SU-DHL-6 (cell line): ENCODE measurements around the gene EHD4.

ENCODE experiments used
- H2AFZ ChIP-seq: fragments of 200-600 bp; sonication (generic); 2 replicates; pipeline ENCODE4 v1.6.1; 2014; ENCODE audit warnings: low read depth, mild to moderate bottlenecking, moderate library complexity, mixed read lengths, antibody characterized with exemption, low read length; ENCODE audit not compliant: severe bottlenecking
- H3F3A ChIP-seq: fragments of 200-600 bp; shearing (Covaris generic); 2 replicates; pipeline ENCODE4 v1.6.0; 2016; ENCODE audit warnings: antibody characterized with exemption, mild to moderate bottlenecking; ENCODE audit not compliant: insufficient read depth
- H3K27ac ChIP-seq: fragments of 200-600 bp; sonication (generic); 2 replicates; pipeline ENCODE4 v1.5.1; 2016; ENCODE audit warnings: low read depth, mild to moderate bottlenecking, low read length, moderate library complexity, mixed read lengths
- H3K27me3 ChIP-seq: fragments of 200-600 bp; sonication (generic), shearing (Covaris generic); 2 replicates; pipeline ENCODE4 v1.6.0; 2014; ENCODE audit warnings: mild to moderate bottlenecking, low read length
- H3K36me3 ChIP-seq: fragments of 200-600 bp; sonication (generic); 2 replicates; pipeline ENCODE4 v1.6.1; 2014; ENCODE audit warnings: mild to moderate bottlenecking, low read length, mixed read lengths
- H3K4me2 ChIP-seq: fragments of 300-600, 200-600 bp; shearing (Covaris generic), sonication (generic); 2 replicates; pipeline ENCODE4 v1.6.0; 2014; ENCODE audit warnings: low read length, low read depth, mild to moderate bottlenecking; ENCODE audit not compliant: poor library complexity, severe bottlenecking
- H3K4me3 ChIP-seq: fragments of 200-600 bp; sonication (generic); 2 replicates; pipeline ENCODE4 v1.5.1; 2014; ENCODE audit warnings: antibody characterized with exemption, low read length, mild to moderate bottlenecking, mixed read lengths; ENCODE audit not compliant: insufficient read depth, poor library complexity, severe bottlenecking
- H3K79me2 ChIP-seq: fragments of 200-600 bp; sonication (generic); 2 replicates; pipeline ENCODE4 v1.6.1; 2014; ENCODE audit warnings: mild to moderate bottlenecking, low read length, moderate library complexity; ENCODE audit not compliant: insufficient read depth
- H3K9ac ChIP-seq: fragments of 200-600 bp; sonication (generic); 2 replicates; pipeline ENCODE4 v1.7.0; 2014; ENCODE audit warnings: mild to moderate bottlenecking, low read length
- H3K9me2 ChIP-seq: fragments of 200-600 bp; sonication (generic); replicated peaks from 2 replicates; pipeline ENCODE4 v1.6.1; 2014; ENCODE audit warnings: low read length; ENCODE audit not compliant: insufficient read depth
- H3K9me3 ChIP-seq: fragments of 200-600 bp; sonication (generic); 2 replicates; pipeline ENCODE4 v1.6.1; 2014; ENCODE audit warnings: low read length, mixed read lengths; ENCODE audit not compliant: insufficient read depth
- H4K20me1 ChIP-seq: fragments of 200-600 bp; sonication (generic); 2 replicates; pipeline ENCODE4 v1.6.1; 2014; ENCODE audit warnings: low read depth, mild to moderate bottlenecking, antibody characterized with exemption, low read length, moderate library complexity, mixed read lengths
- EZH2phosphoT487 ChIP-seq: fragments of 200-600 bp; sonication (generic), shearing (Covaris generic); conservative IDR thresholded peaks from 2 replicates; pipeline ENCODE4 v1.6.1; 2018; ENCODE audit warnings: mild to moderate bottlenecking, antibody characterized with exemption, low read length, moderate library complexity, mixed read lengths
- TF ChIP-seq, protein P1 (sequence below): fragments of 200-600 bp; sonication (generic); IDR thresholded peaks from one replicate; pipeline ENCODE4 v1.5.1; 2017; ENCODE audit warnings: antibody characterized with exemption, mild to moderate bottlenecking, low read length, moderate library complexity; ENCODE audit not compliant: insufficient read depth, poor library complexity, severe bottlenecking

The EHD4 gene

DNA sequence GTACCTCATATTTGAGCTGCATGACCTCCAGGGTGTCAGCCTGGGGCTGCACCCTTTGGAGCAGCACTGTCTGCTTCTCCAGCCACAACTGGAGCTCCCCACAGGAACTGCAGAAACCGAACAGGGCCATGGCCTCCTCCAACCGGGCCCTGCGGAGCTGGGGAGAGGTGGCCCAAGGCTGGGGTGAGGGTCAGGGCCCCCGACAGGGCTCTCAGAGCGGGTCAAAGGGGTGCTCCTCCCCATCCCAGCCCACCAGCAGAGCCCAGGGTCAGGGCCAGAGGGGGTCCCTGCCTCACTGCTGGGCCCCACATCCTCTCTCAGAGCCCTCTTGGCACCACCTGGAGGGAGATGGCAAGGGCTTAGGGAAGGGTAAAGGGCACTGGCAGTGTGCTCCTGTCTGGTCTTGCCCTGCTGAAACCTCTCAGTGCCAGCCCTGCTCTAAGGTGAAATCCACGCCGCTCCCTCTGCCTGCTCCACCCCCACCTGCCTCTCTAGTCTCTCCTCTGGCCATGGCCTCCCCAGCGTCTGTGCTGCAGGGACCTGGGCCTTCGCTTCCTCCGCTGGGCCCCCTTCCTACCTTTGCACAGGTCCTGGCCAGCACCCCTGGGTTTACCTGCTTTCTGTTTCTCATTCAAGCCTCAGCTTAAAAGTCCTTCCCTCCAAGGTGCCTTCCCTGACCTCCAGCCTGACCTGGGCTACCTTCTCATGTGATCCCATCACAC is 92.0 kb downstream of the EHD4 start:
- Histone ChIP-seq H3K27me3 (no peaks in the 10 kb centered on the region), H3K27ac (no peak overlapping the region), H4K20me1 (no peaks in the 10 kb centered on the region), H3K36me3 (no peaks in the 10 kb centered on the region), H3K9ac (no peak overlapping the region), H2AFZ (no peak overlapping the region), H3K4me3 (no peak overlapping the region), H3K9me3 (no peaks in the 10 kb centered on the region), H3K9me2 (no peaks in the 10 kb centered on the region), H3K4me2 (no peak overlapping the region), H3F3A (no peaks in the 10 kb centered on the region), H3K79me2 (no peaks in the 10 kb centered on the region)
- TF ChIP-seq, protein P1, sequence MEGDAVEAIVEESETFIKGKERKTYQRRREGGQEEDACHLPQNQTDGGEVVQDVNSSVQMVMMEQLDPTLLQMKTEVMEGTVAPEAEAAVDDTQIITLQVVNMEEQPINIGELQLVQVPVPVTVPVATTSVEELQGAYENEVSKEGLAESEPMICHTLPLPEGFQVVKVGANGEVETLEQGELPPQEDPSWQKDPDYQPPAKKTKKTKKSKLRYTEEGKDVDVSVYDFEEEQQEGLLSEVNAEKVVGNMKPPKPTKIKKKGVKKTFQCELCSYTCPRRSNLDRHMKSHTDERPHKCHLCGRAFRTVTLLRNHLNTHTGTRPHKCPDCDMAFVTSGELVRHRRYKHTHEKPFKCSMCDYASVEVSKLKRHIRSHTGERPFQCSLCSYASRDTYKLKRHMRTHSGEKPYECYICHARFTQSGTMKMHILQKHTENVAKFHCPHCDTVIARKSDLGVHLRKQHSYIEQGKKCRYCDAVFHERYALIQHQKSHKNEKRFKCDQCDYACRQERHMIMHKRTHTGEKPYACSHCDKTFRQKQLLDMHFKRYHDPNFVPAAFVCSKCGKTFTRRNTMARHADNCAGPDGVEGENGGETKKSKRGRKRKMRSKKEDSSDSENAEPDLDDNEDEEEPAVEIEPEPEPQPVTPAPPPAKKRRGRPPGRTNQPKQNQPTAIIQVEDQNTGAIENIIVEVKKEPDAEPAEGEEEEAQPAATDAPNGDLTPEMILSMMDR = no peak
- no peak for TF ChIP-seq EZH2phosphoT487

DNA sequence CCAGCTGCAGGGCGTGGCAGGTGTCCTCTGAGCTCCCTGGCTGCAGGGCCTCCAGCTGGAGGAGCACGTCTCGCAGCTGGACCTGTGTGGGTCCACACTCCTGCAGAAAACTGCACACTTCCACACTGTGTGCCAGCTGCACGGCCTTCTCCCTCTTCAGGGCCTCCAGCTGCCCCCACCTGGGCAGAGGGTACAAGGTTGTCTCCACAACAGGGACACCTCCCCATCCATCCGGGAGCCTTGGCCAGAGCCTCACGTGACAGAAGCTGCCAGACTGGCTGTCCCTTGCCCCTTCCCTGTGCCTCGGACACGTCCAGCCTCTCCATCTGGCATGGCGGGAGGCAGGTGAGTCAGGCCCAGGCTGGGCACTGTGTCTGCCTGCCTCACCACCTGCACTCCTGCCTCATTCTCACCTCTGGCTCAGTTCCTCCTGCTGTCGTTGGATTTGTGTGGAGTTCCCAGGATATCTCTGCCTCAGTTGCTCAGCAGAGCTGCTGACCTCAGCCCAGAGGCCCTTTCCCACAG is 93.0 kb downstream of the EHD4 start:
- no peaks in the 10 kb centered on the region for H3K9me2 ChIP-seq
- H3K4me2 ChIP-seq = no peak overlapping the region
- TF ChIP-seq, protein P1 = no peak
- no peak for TF ChIP-seq EZH2phosphoT487
- no peak overlapping the region for H3K9ac ChIP-seq
- no peaks in the 10 kb centered on the region for H3K79me2 ChIP-seq
- no peaks in the 10 kb centered on the region for H3F3A ChIP-seq
- H3K9me3 ChIP-seq = no peaks in the 10 kb centered on the region
- H2AFZ ChIP-seq = no peak overlapping the region
- no peak overlapping the region for H3K4me3 ChIP-seq
- no peaks in the 10 kb centered on the region for H4K20me1 ChIP-seq
- no peaks in the 10 kb centered on the region for H3K27me3 ChIP-seq
- no peaks in the 10 kb centered on the region for H3K36me3 ChIP-seq
- no peak overlapping the region for H3K27ac ChIP-seq

DNA sequence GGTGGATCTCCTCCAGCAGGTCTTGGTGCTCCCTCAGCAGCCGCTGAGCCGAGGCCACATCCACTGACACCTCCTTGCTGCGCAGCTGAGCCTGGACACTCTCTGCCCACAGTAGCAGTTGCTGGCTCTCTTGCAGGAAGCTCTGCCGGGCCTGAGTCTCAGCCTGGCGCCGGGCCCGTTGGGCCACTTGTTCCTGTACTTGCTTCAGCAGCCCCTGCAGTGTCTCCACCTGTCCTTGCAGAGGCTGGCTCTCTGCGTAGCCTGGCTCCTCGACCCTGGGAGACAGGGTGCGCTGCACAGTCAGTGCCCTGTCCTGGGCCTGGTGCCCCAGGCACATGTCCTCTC is 94.0 kb downstream of the EHD4 start:
- H3K27ac ChIP-seq = no peak overlapping the region
- no peaks in the 10 kb centered on the region for H3K9me3 ChIP-seq
- no peaks in the 10 kb centered on the region for H3K36me3 ChIP-seq
- no peaks in the 10 kb centered on the region for H4K20me1 ChIP-seq
- no peak overlapping the region for H2AFZ ChIP-seq
- H3K27me3 ChIP-seq = no peaks in the 10 kb centered on the region
- TF ChIP-seq, protein P1 = no peak
- TF ChIP-seq EZH2phosphoT487 = no peak
- no peak overlapping the region for H3K4me2 ChIP-seq
- no peaks in the 10 kb centered on the region for H3K9me2 ChIP-seq
- no peak overlapping the region for H3K9ac ChIP-seq
- no peaks in the 10 kb centered on the region for H3F3A ChIP-seq
- H3K4me3 ChIP-seq = no peak overlapping the region
- no peaks in the 10 kb centered on the region for H3K79me2 ChIP-seq
